Fibroblast of skin of back (primary cell): ENCODE measurements around the gene C4A.
"Not testable (repeated sequence)": the region's sequence is repeated elsewhere in the genome, so short reads cannot be mapped to it uniquely, and the experiment has no call there.

ENCODE experiments used
- DNase-seq: peaks from one replicate; pipeline ENCODE4 v3.0.0-alpha.2; 2013

The C4A gene

DNA sequence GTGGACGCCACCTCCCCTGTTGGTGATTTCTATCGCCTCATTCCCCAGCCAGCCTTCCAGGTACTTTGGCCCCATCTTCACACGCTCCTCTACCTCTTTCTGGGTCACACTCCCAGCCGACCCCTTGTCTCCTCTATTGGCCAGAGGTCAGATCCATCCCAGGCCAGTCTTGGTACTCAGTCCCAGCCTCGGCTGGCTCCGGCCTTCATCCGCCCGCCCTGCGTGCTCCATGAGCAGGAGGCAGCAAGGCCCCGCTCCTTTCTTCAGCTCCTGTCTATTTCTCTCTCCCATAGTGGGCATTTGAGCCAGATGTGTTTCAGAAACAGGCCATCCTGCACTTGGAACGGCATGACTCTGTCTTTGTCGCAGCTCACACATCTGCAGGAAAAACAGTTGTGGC lies 20.2 kb upstream of the C4A start:
- no peak for DNase-seq

DNA sequence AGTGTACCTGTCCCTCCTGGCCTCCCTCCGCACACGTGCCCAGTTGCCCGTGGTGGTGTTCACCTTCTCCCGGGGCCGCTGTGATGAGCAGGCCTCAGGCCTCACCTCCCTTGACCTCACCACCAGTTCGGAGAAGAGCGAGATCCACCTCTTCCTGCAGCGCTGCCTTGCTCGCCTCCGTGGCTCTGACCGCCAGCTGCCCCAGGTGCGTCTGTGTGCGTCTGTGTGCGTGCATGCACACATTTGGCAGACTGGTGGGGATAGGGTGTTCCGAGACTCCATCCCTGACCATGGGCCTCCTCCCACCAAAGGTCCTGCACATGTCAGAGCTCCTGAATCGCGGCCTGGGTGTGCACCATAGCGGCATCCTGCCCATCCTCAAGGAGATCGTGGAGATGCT lies 17.9 kb upstream of the C4A start:
- no peak for DNase-seq

DNA sequence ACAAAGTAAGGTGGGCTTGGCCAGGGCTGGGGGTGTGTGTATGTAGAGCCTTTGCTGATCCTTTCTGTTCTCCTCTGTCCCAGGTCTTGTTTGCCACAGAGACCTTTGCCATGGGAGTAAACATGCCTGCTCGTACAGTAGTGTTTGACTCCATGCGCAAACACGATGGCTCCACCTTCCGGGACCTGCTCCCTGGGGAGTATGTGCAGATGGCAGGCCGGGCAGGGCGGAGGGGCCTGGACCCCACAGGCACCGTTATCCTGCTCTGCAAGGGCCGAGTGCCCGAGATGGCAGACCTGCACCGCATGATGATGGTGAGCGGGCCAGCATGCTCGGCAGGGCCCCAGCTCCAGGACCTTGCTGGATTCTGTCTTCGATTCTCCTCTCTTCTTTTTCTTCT lies 16.2 kb upstream of the C4A start:
- DNase-seq, result no peak

DNA sequence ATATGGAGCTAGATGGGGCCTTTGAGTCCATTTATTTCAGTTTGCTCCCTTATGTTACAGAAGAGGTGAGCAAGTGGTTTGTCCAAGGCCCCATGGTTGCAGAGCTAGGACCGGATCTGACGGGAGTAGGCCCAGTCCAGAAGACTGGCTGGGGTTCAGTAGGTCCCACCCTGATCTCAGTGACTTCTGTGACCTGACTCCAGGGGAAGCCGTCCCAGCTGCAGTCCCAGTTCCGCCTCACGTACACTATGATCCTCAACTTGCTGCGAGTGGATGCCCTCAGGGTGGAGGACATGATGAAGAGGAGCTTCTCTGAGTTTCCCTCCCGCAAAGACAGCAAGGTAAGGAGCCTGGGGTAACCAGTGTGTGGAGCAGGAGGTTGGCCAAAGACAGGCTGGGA lies 15.4 kb upstream of the C4A start:
- no peak for DNase-seq

DNA sequence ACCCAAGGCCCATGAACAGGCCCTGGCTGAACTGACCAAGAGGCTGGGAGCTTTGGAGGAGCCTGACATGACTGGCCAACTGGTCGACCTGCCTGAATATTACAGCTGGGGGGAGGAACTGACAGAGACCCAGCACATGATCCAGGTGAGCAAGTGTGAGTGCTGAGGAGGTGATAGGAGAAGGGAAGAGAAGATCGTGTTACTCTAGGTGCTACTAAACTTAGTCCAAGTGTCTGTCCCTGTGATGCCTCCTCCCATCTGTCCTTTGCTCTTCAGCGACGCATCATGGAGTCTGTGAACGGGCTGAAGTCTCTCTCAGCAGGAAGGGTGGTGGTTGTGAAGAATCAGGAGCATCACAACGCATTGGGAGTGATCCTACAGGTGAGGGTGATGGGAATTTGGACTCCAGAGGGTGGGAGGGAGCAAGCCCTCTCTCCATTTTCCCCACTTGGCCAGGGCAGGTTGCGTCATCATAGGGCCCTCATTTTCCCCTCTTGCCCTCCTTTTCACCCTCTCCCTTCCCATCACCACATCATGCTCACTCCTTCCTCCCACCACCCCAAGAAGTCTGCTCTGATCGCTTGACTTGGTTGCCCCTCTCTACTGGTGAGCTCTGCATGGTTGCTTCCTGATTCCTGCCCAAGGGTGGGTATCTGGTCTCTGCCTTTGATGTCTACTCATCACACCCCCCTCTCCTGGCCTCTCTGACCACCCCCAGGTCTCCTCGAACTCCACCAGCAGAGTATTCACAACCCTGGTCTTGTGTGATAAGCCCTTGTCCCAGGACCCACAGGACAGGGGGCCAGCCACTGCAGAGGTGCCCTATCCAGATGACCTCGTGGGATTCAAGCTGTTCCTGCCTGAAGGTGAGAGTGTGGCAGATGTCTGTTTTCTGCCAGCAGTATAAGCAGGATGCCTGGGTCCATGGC lies 14.6 kb upstream of the C4A start:
- no peak for DNase-seq

DNA sequence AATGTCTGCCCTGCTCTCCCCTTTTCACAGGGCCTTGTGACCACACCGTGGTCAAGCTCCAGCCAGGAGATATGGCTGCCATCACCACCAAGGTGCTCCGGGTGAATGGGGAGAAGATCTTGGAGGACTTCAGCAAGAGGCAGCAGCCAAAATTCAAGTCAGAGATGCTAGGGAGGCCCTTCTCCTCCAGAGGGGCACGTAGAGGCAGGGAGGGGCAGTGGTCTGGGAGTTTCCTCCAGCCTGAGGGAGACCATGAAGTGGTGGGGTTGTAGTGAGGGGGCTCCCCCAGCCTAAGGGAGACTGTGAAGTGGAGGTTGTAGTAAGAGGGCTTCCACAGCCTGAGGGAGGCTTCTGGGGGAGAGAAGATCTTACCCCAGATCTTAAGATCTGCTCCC lies 13.9 kb upstream of the C4A start:
- DNase-seq, result no peak

DNA sequence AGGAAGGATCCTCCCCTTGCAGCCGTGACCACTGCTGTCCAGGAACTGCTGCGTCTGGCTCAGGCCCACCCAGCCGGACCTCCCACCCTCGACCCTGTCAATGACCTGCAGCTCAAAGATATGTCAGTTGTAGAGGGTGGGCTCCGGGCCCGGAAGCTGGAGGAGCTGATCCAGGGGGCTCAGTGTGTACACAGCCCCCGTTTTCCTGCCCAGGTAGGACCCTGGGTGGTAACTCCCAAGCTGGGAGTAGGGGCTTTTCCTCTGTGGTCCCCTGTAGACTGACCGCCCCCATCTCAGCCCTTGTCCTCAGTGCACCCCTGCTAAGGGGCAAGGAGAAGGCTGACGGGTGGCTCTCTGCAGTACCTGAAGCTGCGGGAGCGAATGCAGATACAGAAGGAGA lies 13.5 kb upstream of the C4A start:
- no peak for DNase-seq

DNA sequence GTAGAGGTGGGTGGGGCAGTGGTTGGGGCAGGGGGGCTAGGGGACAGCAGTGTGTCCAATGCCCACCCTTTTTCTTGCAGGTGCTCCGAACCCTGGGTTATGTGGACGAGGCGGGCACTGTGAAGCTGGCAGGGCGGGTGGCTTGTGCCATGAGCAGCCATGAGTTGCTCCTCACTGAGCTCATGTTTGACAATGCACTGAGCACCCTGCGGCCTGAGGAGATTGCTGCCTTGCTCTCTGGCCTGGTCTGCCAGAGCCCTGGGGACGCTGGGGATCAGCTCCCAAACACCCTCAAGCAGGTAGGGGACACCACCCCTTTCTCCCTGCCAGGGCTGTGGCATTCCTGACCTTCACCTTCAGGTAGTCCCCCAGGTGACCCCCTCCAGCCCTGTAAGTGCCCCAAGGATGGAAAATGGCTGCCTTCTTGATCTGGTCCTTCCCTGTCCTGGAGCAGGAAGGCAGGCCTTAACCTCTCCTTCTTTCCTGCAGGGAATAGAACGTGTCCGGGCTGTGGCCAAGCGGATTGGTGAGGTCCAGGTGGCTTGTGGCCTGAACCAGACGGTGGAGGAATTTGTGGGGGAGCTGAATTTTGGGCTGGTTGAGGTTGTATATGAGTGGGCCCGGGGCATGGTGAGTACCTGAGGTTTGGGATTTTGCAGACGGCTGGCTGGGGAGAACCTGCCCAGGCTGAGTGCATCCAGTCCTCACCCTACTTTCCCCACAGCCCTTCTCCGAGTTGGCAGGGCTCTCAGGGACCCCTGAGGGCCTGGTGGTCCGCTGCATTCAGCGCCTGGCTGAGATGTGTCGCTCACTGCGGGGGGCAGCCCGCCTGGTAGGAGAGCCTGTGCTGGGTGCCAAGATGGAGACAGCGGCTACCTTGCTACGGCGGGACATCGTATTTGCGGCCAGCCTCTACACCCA lies 12.8 kb upstream of the C4A start:
- no peak for DNase-seq

DNA sequence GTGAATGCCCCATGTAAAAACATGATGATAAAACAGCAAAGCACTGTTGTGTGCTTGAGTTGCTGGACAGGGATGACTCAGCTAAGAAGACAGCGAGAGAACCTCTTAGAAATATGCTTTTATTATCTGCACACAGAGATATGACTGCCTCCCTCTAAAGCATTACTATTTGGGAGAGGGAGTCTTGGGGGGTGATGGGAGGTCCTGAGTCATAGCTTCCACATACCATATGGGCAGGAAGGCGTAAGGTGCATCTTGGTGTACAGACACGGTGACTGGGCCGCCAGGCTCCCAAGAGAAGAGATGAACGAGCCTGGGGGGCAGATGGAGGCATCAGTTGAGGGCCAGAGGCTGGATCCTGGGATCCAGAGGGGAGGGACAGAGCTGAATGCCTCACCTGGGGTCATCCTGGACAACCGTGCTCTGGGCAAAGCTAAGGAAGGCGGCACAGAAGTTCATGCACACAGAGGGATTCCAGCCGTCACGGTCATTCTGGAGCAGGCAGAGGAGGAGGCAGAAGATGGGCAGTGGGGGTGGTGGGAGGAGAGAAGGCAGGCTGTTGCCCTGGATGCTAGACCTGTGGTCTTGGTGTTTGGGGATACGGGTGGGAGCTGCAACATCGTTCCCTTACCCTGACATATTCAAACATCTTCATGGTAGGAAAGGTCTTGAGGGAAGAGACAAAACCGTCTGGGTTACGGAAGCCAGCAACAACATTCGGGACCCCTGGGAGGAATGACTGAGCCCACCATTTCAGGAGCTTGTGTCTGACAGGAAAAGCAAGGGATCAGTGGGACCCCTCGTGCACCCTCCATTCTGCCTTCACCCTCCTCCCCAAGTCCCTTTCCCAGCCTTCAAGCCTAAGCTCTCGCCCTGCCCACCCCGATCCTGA lies 11.9 kb upstream of the C4A start:
- peak; percentile 37 for DNase-seq

DNA sequence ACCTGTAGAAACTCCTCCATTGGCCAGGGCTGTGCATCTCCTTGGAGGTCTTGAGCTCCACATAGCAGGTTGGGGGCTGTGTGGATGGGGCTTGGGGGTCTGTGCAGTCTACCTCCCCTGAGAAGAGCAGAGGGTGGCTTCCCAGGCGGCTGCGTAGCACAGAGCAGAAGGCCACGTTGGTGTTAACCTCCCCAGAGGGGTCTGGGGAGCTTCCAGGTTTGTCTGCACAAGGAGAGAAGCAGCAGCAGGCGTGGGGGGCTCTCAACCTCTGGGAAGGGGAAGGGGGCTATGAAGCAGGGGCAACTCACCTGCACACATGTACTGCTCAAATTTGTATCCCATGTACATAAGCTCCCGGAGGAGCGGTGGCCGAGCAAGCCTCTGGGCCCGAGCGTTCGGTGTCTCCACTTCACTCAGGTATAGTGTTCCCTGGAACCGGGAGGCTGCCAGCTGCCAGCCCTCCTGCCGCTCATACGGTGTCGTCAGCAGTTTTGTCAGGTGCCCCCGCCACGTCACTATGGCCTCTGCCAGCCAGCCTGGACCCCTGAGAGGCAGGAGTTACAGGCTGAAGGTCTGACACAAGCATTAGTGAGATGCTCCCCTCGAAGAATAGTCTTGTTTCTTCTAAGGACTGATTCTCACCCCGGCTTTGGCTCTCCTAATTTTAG lies 11.1 kb upstream of the C4A start:
- no peak for DNase-seq

DNA sequence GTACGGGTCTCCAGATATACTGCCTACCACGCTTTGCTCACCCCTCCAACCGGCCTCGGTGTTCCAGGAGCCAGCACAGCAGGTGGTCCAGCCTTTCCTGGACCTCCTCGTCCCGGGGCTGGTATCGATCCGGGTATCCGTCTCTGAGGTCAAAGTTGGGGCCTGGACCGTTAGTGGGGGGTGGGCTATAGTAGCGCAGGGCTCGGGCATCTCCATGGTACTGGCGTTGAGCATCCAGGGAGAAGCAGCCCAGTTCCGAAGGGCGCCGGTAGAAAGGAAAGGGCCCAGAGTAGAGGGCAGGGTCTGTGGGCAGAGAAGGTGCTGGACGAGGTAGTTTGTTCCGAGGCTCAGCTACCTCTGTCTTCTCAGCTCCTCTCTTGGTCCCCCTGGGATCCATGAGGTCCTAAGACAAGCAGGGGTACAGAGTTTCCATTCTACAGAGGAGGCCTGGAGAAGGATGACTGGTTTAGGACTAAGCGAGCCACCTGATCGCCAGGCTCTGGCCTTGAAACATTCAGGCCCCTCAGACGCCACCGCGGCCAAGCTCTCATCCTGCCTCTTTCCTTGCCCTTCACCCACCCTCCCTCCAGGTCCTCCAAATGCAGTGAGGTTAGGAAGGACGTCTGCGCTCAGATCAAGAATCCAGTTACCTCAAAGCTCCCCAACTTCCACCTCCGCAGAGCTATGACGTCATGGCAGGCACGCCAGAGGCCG lies 10.4 kb upstream of the C4A start:
- DNase-seq, result no peak

DNA sequence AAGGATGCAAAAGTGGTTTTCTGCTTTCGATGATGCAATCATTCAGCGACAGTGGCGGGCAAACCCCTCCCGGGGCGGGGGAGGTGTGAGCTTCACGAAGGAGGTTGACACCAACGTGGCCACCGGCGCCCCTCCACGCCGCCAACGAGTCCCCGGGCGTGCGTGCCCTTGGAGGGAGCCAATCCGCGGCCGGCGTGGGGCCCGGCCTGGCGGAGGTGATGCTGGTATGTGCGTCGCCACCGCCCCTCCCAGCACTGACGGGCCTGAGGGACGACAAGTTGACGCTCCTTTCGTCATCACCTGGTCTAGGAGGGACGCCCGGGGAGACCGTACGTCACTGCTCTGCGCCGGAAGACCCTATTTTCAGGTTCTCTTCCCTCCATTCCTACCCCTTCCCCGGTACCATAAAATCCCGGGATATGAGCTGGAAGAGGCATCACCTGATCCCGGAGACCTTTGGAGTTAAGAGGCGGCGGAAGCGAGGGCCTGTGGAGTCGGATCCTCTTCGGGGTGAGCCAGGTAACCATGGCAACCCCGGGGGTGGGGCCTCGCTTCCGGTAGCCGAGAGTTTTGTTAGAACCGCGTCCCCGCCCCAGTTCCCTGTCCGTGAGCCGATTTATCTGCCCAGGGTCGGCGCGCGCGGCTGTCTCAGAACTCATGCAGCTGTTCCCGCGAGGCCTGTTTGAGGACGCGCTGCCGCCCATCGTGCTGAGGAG lies 9.7 kb upstream of the C4A start, which contains the start of gene DXO:
DXO (minus strand) TSS at position 146 of the 716 bp plus-strand sequence. CDS start 463 bp downstream, outside the sequence.
- DNase-seq, result peak; percentile 99

DNA sequence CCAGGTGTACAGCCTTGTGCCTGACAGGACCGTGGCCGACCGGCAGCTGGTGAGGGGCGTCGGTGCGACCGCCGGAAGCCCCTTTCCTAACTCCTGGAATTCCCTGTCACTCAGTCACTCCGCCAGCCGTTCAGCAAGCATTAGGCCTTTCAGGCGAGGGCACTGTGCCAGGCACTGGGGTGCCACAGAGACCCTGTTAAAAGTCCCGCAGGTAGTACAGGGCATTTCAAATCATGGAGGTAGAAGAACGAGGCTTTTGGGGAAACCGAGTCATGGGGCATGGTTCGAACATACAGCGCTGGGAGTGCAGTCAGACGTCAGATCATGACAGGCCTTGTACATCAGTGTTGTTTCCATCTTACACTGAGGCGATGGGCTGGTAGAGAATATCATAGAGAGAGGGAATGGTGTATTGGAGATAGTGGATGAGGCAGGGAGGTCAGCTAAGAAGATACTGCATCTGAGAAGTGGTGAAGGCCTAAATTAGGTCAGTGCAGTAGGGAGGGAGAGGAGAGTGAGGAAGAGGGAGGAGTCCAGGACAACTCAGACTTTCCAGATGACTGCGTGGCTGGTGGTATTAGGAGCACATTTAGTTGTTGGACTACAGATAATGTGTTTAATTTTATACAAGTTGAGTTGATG lies 9.0 kb upstream of the C4A start:
- peak; percentile 50 for DNase-seq

DNA sequence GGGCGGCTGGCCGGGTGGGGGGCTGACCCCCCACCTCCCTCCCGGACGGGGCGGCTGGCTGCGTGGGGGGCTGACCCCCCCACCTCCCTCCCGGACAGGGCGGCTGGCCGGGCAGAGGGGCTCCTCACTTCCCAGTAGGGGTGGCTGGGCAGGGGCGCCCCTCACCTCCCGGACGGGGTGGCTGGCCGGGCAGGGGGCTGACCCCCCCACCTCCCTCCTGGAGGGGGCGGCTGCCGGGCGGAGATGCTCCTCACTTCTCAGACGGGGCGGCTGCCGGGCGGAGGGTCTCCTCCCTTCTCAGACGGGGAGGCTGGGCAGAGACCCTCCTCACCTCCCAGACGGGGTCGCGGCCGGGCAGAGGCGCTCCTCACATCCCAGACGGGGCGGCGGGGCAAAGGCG lies 5.8 kb upstream of the C4A start:
- DNase-seq, result not testable (repeated sequence)

DNA sequence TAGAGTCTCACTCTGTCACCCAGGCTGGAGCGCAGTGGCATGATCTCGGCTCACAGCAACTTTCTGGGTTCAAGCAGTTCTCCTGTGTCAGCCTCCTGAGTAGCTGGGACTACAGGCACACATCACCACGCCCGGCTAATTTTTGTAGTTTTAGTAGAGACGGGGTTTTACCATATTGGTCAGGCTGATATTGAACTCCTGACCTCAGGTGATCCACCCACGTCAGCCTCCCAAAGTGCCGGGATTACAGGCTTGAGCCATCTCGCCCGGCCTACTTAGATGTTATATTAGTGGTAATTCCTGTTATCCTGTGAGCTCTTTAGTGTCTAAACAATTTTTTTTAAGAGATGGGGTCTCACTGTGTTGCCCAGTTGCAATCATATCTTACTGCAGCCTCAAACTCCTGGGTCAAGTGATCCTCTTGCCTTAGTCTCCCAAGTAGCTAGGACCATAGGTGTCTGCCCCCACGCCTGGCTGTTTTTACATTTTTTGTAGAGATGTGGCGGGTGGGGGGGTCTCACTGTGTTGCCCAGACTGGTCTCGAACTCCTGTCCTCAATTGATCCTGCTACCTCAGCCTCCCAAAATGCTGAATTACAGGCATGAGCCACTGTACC lies 3.9 kb upstream of the C4A start:
- no peak for DNase-seq

DNA sequence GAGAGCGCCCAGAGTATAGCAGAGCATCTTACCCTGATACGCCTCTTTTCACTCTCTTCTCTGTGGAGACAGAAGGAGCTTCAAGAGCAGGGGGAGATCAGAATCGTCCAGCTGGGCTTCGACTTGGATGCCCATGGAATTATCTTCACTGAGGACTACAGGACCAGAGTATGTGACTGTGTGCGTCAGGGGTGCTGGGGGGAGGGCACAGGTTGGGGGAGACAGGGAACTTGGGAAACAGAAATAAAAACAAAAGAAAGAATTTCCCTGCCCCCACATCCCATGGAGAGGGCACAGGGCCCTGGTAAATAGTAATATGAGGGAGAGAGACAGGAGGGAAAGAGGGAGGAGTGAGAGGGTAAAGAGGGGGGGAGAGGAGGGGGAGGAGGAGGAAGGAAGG lies 3.0 kb upstream of the C4A start:
- DNase-seq, result no peak

DNA sequence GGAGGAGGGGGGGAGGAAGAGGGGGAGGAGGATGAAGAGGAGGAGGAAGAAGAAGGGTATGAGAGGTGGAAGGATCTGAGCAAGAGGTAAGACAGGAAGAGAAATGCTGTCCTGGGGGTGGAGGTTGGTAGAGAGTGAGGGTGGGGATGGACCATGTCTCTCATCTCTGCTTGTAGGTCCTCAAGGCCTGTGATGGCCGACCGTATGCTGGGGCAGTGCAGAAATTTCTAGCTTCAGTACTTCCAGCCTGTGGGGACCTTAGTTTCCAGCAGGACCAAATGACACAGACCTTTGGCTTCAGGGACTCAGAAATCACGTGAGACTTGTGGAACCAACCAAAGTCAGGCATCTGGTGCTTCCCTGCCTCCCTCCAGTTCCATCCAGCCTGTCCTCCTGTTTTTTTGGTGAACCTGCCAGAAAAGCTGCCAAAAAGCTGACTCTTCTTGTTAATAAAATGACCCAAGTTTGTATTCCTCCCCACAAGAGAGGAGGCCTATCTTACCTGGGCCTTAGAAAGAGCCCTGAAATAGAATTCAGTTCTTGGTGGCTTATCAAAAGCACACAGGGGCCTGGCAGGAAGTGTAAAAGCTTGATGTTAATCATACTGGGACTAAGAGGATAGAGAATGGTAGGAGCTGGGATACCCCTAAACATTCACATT lies 2.5 kb upstream of the C4A start:
- no peak for DNase-seq

DNA sequence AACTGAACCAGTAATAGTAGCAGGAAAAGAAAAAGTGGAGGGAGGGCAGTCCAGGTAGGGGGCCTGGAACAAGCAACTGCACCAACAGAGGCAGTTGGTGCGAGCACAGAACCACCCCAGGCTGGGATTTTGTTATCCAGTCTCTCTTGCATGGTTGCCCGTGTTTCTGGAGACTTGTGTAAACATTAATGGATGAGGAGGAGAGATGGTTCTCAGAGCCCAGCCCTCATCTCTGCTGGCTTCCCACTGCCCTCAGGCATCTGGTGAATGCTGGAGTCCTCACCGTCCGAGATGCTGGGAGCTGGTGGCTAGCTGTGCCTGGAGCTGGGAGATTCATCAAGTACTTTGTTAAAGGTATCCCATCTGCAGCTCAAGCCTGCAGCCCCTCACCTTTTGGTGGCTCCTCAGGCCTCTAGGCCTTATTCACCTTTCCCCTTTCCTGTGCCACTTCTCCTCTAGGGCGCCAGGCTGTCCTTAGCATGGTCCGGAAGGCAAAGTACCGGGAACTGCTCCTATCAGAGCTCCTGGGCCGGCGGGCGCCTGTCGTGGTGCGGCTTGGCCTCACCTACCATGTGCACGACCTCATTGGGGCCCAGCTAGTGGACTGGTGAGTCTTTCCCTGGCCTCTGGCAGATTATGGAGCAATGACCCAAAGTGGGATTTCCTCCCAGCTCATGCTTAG lies 1.5 kb upstream of the C4A start:
- DNase-seq, result not testable (repeated sequence)
